B cell (primary cell): ENCODE results near the gene CPNE5.

Experiments used
- CTCF ChIP-seq: fragments of 200-600 bp; IDR thresholded peaks from one replicate; pipeline ENCODE4 v1.8.0; 2022; ENCODE audit warnings: antibody characterized with exemption, mild to moderate bottlenecking
- EZH2 ChIP-seq: IDR thresholded peaks from 2 replicates; pipeline ENCODE4 v1.6.1; 2012; ENCODE audit warnings: borderline replicate concordance, low read depth, mild to moderate bottlenecking, moderate library complexity, low read length; ENCODE audit not compliant: insufficient read depth, poor library complexity, severe bottlenecking

DNA sequence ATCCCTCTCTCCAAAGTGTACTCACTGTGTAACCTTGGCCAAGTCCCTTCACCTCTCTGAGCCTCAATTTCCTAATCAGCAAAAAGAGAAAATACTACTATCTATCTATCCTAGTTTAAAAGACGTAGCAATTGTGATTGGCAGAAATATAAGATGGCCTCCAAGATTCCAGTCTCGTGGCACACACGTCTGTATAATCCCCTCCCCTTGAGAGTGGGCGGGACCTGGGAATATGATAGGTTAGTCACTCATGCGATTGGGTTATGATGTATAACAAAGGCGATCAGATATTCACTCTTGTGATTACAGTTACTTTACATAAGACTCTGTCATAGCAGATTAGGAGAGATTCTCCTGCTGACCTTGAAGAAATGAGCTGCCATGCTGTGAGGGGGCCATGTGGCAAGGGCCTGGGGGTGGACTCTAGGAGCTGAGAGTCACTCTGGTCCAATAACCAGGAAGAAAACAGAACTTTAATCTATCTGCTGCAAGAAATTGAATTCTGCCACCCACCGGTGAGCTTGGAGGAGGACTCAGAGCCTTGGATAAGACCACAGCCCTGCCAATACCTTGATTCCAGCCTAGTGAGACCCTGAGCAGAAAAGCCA, 6.0 kb downstream of the CPNE5 start:
- TF ChIP-seq CTCF (no peak), EZH2 (no peak)
